Endothelial cell of umbilical vein (primary cell): Measurements from ENCODE around the gene KAZN.

ENCODE experiments used
- EZH2 ChIP-seq: IDR thresholded peaks from 2 replicates; pipeline ENCODE4 v1.6.1; 2012; ENCODE audit warnings: borderline replicate concordance, low read depth, mild to moderate bottlenecking, moderate library complexity, low read length, inconsistent platforms; ENCODE audit not compliant: severe bottlenecking
- FOS ChIP-seq: IDR thresholded peaks from 2 replicates; pipeline ENCODE4 v1.6.1; 2011; ENCODE audit warnings: mild to moderate bottlenecking, low read length, moderate library complexity, borderline replicate concordance; ENCODE audit not compliant: insufficient read depth
- GATA2 ChIP-seq: IDR thresholded peaks from 2 replicates; pipeline ENCODE4 v1.7.0; 2011; ENCODE audit warnings: low read depth, mild to moderate bottlenecking, moderate library complexity, mixed read lengths, low read length; ENCODE audit not compliant: insufficient read length, insufficient read depth
- JUN ChIP-seq: IDR thresholded peaks from 2 replicates; pipeline ENCODE4 v1.6.1; 2011; ENCODE audit warnings: borderline replicate concordance, low read depth; ENCODE audit not compliant: insufficient read length, insufficient read depth
- MYC ChIP-seq: IDR thresholded peaks from one replicate; pipeline ENCODE4 v1.6.1; 2011; ENCODE audit warnings: mild to moderate bottlenecking, low read depth, low read length
- POLR2A ChIP-seq: IDR thresholded peaks from 2 replicates; pipeline ENCODE4 v1.6.1; 2012; ENCODE audit warnings: low read depth, mild to moderate bottlenecking, control low read depth, low read length
- POLR2AphosphoS5 ChIP-seq: IDR thresholded peaks from 2 replicates; pipeline ENCODE4 v1.6.1; 2012; ENCODE audit warnings: low read depth, mild to moderate bottlenecking, control low read depth, low read length, moderate library complexity; ENCODE audit not compliant: insufficient read depth
- TF ChIP-seq, protein P1 (sequence below), 2 donors: IDR thresholded peaks; 1 replicate in 1 of 2; 2 replicates in 1 of 2; pipeline ENCODE4 v1.5.1; 2011; ENCODE audit warnings: low read length in 2 of 2, mild to moderate bottlenecking in 2 of 2, moderate library complexity in 2 of 2, control low read depth in 1 of 2, inconsistent platforms in 1 of 2, low read depth in 1 of 2; ENCODE audit not compliant: insufficient read depth in 1 of 2; ENCODE audit errors: extremely low read depth in 1 of 2
- TF ChIP-seq, protein P2 (sequence below): IDR thresholded peaks from 2 replicates; pipeline ENCODE4 v1.6.1; 2011; ENCODE audit not compliant: insufficient read depth, insufficient read length

- no peak for TF ChIP-seq EZH2
- TF ChIP-seq, protein P1, sequence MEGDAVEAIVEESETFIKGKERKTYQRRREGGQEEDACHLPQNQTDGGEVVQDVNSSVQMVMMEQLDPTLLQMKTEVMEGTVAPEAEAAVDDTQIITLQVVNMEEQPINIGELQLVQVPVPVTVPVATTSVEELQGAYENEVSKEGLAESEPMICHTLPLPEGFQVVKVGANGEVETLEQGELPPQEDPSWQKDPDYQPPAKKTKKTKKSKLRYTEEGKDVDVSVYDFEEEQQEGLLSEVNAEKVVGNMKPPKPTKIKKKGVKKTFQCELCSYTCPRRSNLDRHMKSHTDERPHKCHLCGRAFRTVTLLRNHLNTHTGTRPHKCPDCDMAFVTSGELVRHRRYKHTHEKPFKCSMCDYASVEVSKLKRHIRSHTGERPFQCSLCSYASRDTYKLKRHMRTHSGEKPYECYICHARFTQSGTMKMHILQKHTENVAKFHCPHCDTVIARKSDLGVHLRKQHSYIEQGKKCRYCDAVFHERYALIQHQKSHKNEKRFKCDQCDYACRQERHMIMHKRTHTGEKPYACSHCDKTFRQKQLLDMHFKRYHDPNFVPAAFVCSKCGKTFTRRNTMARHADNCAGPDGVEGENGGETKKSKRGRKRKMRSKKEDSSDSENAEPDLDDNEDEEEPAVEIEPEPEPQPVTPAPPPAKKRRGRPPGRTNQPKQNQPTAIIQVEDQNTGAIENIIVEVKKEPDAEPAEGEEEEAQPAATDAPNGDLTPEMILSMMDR (IDR thresholded peaks at IDR 0.05; ENCODE audit: extremely low read depth in 1 of 2, insufficient read depth in 1 of 2, low read depth in 1 of 2, low read length in 2 of 2), result no peak
- no peak for TF ChIP-seq POLR2AphosphoS5
- TF ChIP-seq POLR2A, result no peak
- TF ChIP-seq MYC, result no peak
- TF ChIP-seq, protein P2, sequence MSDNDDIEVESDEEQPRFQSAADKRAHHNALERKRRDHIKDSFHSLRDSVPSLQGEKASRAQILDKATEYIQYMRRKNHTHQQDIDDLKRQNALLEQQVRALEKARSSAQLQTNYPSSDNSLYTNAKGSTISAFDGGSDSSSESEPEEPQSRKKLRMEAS, result no peak
- no peak for TF ChIP-seq GATA2
- TF ChIP-seq JUN, result no peak
- TF ChIP-seq FOS, result no peak
These were observed 49.9 kb downstream of the KAZN start for GRCh38 chr1:14648391-14648790.
